B cell (primary cell): ENCODE results near the gene PRAF2.

ENCODE experiments used
- CTCF ChIP-seq: fragments of 200-600 bp; IDR thresholded peaks from one replicate; pipeline ENCODE4 v1.8.0; 2022; ENCODE audit warnings: antibody characterized with exemption, mild to moderate bottlenecking
- EZH2 ChIP-seq: IDR thresholded peaks from 2 replicates; pipeline ENCODE4 v1.6.1; 2012; ENCODE audit warnings: borderline replicate concordance, low read depth, mild to moderate bottlenecking, moderate library complexity, low read length; ENCODE audit not compliant: insufficient read depth, poor library complexity, severe bottlenecking

DNA sequence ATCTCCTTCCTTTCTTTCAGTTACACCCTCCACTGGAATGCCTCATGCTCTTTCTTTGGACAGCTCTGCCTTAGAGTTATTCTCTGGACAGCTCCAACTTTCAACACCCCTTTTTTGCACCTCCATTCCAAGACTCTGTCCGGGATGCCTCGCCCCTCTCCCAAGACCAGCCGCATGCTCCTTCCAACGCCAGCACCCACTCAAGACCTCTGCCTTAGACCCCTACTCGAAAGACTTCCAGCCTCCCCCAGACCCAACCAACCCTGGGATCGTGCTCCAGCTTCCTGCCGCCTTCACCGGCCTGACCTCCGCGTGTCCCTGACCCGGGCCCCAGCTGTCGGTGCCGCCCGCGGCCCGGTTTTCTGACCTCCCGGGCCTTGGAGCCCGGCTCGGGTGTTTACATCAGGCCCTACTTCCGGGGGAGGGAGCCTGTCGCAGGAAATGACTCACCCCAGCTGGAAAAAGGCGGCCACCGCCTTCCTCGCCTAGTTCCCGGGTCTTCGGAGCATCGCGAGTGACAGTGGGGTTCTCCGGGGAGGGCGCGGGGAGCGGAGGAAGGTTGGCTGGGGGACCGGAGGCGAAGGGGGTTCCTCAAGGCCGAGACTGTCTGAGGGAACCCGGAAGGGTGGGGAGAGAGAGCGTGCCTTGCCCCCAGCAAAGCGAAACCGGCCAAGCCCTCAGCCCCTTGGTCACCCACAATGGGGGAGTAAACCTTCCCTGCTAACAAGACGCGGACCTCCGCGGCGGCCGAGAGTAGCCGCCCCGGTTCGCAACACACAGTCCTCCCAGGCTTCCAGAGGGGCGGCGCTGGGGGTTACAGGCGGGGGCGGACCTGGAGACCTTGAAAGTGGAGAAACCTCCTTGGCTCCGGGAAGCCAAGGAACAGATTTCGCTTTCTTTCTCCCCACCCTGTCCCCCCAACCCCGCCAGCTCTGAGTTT lies 6.0 kb upstream of the PRAF2 start, which contains the start of gene WDR45:
- no peak for TF ChIP-seq CTCF
- no peak for TF ChIP-seq EZH2
